Measurements from ENCODE around the gene SETBP1. TPM values are rescaled to one million over a fixed set of nuclear protein-coding genes. Genes with fewer than 3 reads are reported as not detected.

Gene SETBP1
- total and polyA plus RNA-seq, 2 of the 8 experiments (the other 6 are each of a cell fraction or from before 2014, with no cell fraction given): 2.0 to 6.5 TPM

DNA sequence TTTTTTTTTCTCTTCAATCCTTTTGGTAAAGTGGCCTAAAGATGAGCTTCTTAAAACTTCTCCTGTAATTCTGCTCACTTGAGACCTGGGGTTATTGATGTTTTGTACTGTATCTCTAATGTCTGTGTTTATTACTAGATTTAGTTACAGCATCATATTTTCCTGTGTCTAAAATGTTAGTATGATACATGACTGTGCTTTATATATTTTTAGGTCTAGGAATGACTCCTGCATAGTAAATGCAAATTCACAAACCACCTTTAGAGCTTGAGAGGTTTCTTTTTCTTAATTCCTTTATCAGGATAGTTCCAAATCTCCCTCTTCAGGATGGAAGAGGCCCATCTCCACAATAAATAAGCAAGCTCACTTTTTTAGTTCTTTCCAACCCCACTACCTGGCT, 197.6 kb downstream of the SETBP1 start:
- Histone ChIP-seq H3K23ac (ENCODE audit: insufficient read length) (no peak overlapping the region), H3K18ac (ENCODE audit: extremely low read depth, low read length) (no peak overlapping the region), H3K36me3 (ENCODE audit: control insufficient read depth in 2 of 4, insufficient read depth in 4 of 4, low read length in 3 of 4) (no peaks in the 10 kb centered on the region), H4K5ac (ENCODE audit: insufficient read length, low read depth, low read length) (no peak overlapping the region), H3K14ac (ENCODE audit: insufficient read length) (no peak overlapping the region), H2BK20ac (ENCODE audit: low read length) (no peak overlapping the region), H4K20me1 (replicated peaks in 1 of 2; ENCODE audit: control insufficient read depth in 1 of 2, insufficient read depth in 2 of 2, low read length in 2 of 2) (no peaks in the 10 kb centered on the region), H2BK5ac (ENCODE audit: low read depth, low read length) (no peak overlapping the region), H3K56ac (replicated peaks; ENCODE audit: insufficient read length, low read depth, low read length) (no peak overlapping the region), H2BK15ac (ENCODE audit: low read length) (no peak overlapping the region), H3K27ac (ENCODE audit: low read depth, low read length) (no peak overlapping the region), H2BK120ac (replicated peaks; ENCODE audit: low read depth, low read length) (no peak overlapping the region), H3K27me3 (replicated peaks in 1 of 4; ENCODE audit: control insufficient read depth in 3 of 4, extremely low read depth in 1 of 4, insufficient read depth in 3 of 4, low read length in 3 of 4) (no peaks in the 10 kb centered on the region), H3K9me3 (ENCODE audit: insufficient read depth in 2 of 2, low read depth in 1 of 2, low read length in 1 of 2) (no peaks in the 10 kb centered on the region; a peak in 2 of 4 replicates), H2AK5ac (ENCODE audit: low read depth, low read length) (no peak overlapping the region), H3K4me1 (replicated peaks in 1 of 4; ENCODE audit: control insufficient read depth in 3 of 4, insufficient read depth in 4 of 4, low read length in 3 of 4) (peaks cover 0 to 5% (median 3%) of the 10 kb centered on the region in 4 experiments; a peak in 3 of 7 replicates), H2AFZ (ENCODE audit: low read length) (no peak overlapping the region), H3K4me2 (ENCODE audit: insufficient read depth in 1 of 2, low read depth in 2 of 2, low read length in 2 of 2) (no peak overlapping the region), H3K79me2 (ENCODE audit: control insufficient read depth in 1 of 2, insufficient read depth in 2 of 2, low read length in 2 of 2) (no peaks in the 10 kb centered on the region), H3K4me3 (ENCODE audit: extremely low read depth in 1 of 4, insufficient read depth in 2 of 4, low read depth in 3 of 4, low read length in 4 of 4) (no peak overlapping the region), H2BK12ac (ENCODE audit: low read depth, low read length) (no peak overlapping the region), H3K79me1 (ENCODE audit: low read depth, low read length) (no peaks in the 10 kb centered on the region), H3K4ac (replicated peaks; ENCODE audit: insufficient read length, low read depth, low read length) (no peak overlapping the region), H4K8ac (ENCODE audit: extremely low read depth, insufficient read depth, low read length) (no peak overlapping the region), H3K9ac (replicated peaks in 1 of 4; ENCODE audit: extremely low read depth in 1 of 4, low read depth in 3 of 4, low read length in 3 of 4) (no peak overlapping the region), H3K23me2 (ENCODE audit: low read depth, low read length) (no peaks in the 10 kb centered on the region), H4K91ac (replicated peaks; ENCODE audit: insufficient read length, low read length) (no peak overlapping the region)
- no peak for TF ChIP-seq FOSL1 (IDR thresholded peaks at IDR 0.05; ENCODE audit: insufficient read depth, low read depth, low read length)
- TF ChIP-seq YY1 (IDR thresholded peaks at IDR 0.05; ENCODE audit: low read depth, low read length): no peak
- no peak for TF ChIP-seq SP4 (IDR thresholded peaks at IDR 0.05; ENCODE audit: low read length)
- no peak for TF ChIP-seq SUZ12 (IDR thresholded peaks at IDR 0.05; ENCODE audit: low read length)
- no peak for TF ChIP-seq HDAC6 (IDR thresholded peaks at IDR 0.05; ENCODE audit: low read depth, low read length)
- TF ChIP-seq JUND (IDR thresholded peaks at IDR 0.05; ENCODE audit: low read length): no peak
- TF ChIP-seq RXRA (IDR thresholded peaks at IDR 0.05; ENCODE audit: insufficient read depth, low read depth, low read length): no peak
- TF ChIP-seq GABPA (IDR thresholded peaks at IDR 0.05; ENCODE audit: borderline replicate concordance, insufficient read depth, low read length): no peak
- TF ChIP-seq, protein P1, sequence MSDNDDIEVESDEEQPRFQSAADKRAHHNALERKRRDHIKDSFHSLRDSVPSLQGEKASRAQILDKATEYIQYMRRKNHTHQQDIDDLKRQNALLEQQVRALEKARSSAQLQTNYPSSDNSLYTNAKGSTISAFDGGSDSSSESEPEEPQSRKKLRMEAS (IDR thresholded peaks at IDR 0.05): no peak
- no peak for TF ChIP-seq RFX5 (IDR thresholded peaks at IDR 0.05; ENCODE audit: borderline replicate concordance, low read depth, low read length)
- no peak for TF ChIP-seq TAF1 (IDR thresholded peaks at IDR 0.05; ENCODE audit: low read depth, low read length)
- TF ChIP-seq CREB1 (IDR thresholded peaks at IDR 0.05): no peak
- no peak for TF ChIP-seq RNF2 (IDR thresholded peaks at IDR 0.05; ENCODE audit: borderline replicate concordance, low read depth, low read length, missing control alignments, poor library complexity, severe bottlenecking)
- FAIRE-seq (no peak), DNase-seq (ENCODE audit: low read depth in 1 of 2, low spot score in 2 of 2) (no peak)
- CTCF ChIA-PET (ENCODE audit: partially characterized antibody): interaction anchor here (0.8 kb wide), 1 partner anchor 21 kb away, joined by 3 read pairs; no protein-coding TSS in a partner anchor
- POLR2A ChIA-PET (ENCODE audit: partially characterized antibody): no interaction called here

Measured in H1 (cell line).